SK-N-SH treated with all-trans-retinoic acid at 6 μM for 48 hours (cell line): ENCODE data around the gene SAC3D1.

ENCODE experiments used
- ATAC-seq: fragments of 200-7000 bp; cut with Tn5 transposase; 3 replicates; pipeline ENCODE4 v1.9.1; 2020; ENCODE audit warnings: mild to moderate bottlenecking, moderate library complexity
- ARNTL ChIP-seq: fragments of 450-650 bp; formaldehyde crosslinking; IDR thresholded peaks from 2 replicates; pipeline ENCODE4 v1.5.0; 2020; ENCODE audit warnings: low read depth, mild to moderate bottlenecking, moderate library complexity, borderline replicate concordance
- BACH2 ChIP-seq: fragments of 250-450 bp; sonication (Bioruptor Pico); IDR thresholded peaks from 2 replicates; pipeline ENCODE4 v1.9.0; 2021; ENCODE audit warnings: mild to moderate bottlenecking, borderline replicate concordance
- CREB5 ChIP-seq: fragments of 250-450 bp; sonication (Bioruptor Pico); IDR thresholded peaks from 2 replicates; pipeline ENCODE4 v1.5.1; 2020; ENCODE audit warnings: low read depth, mild to moderate bottlenecking, moderate library complexity
- CSDC2 ChIP-seq: fragments of 250-450 bp; sonication (Bioruptor Pico); IDR thresholded peaks from 2 replicates; pipeline ENCODE4 v1.5.0; 2020; ENCODE audit warnings: mild to moderate bottlenecking, moderate library complexity
- ESRRG ChIP-seq: fragments of 250-450 bp; sonication (Bioruptor Pico); IDR thresholded peaks from 2 replicates; pipeline ENCODE4 v1.6.1; 2021; ENCODE audit warnings: mild to moderate bottlenecking
- GLIS3 ChIP-seq: fragments of 250-450 bp; sonication (Bioruptor Pico); IDR thresholded peaks from 2 replicates; pipeline ENCODE4 v1.5.0; 2020; ENCODE audit warnings: mild to moderate bottlenecking, moderate library complexity
- ISL1 ChIP-seq: fragments of 250-450 bp; sonication (Bioruptor Pico); IDR thresholded peaks from 2 replicates; pipeline ENCODE4 v2.1.2; 2022; ENCODE audit warnings: mild to moderate bottlenecking, moderate library complexity
- OSR1 ChIP-seq: fragments of 250-450 bp; sonication (Bioruptor Pico); IDR thresholded peaks from 2 replicates; pipeline ENCODE4 v1.8.0; 2022; ENCODE audit warnings: moderate library complexity, mild to moderate bottlenecking, inconsistent platforms
- PATZ1 ChIP-seq: fragments of 250-450 bp; sonication (Bioruptor Pico); IDR thresholded peaks from 2 replicates; pipeline ENCODE4 v1.8.0; 2020; ENCODE audit warnings: mild to moderate bottlenecking, moderate library complexity, borderline replicate concordance
- POU6F1 ChIP-seq: fragments of 250-450 bp; sonication (Bioruptor Pico); IDR thresholded peaks from 2 replicates; pipeline ENCODE4 v1.8.0; 2021; ENCODE audit warnings: low read depth, mild to moderate bottlenecking, moderate library complexity, borderline replicate concordance
- PPARA ChIP-seq: fragments of 250-450 bp; sonication (Bioruptor Pico); IDR thresholded peaks from 2 replicates; pipeline ENCODE4 v1.5.0; 2020; ENCODE audit warnings: mild to moderate bottlenecking, borderline replicate concordance
- SNAI2 ChIP-seq: fragments of 250-450 bp; sonication (Bioruptor Pico); IDR thresholded peaks from 2 replicates; pipeline ENCODE4 v1.5.0; 2020; ENCODE audit warnings: mild to moderate bottlenecking, moderate library complexity
- TCF4 ChIP-seq: fragments of 250-450 bp; sonication (Bioruptor Pico); IDR thresholded peaks from 2 replicates; pipeline ENCODE4 v1.8.0; 2021; ENCODE audit warnings: mild to moderate bottlenecking, moderate library complexity, borderline replicate concordance
- TOX ChIP-seq: fragments of 250-450 bp; sonication (Bioruptor Pico); IDR thresholded peaks from 2 replicates; pipeline ENCODE4 v1.8.0; 2021; ENCODE audit warnings: mild to moderate bottlenecking, moderate library complexity, borderline replicate concordance
- TSHZ2 ChIP-seq: fragments of 250-450 bp; sonication (Bioruptor Pico); IDR thresholded peaks from 2 replicates; pipeline ENCODE4 v1.5.0; 2020; ENCODE audit warnings: mild to moderate bottlenecking, moderate library complexity
- ZC3H10 ChIP-seq: fragments of 250-450 bp; sonication (Bioruptor Pico); IDR thresholded peaks from 2 replicates; pipeline ENCODE4 v1.5.1; 2021; ENCODE audit warnings: mild to moderate bottlenecking, moderate library complexity
- ZFP3 ChIP-seq: fragments of 250-450 bp; sonication (Bioruptor Pico); IDR thresholded peaks from 2 replicates; pipeline ENCODE4 v1.5.0; 2020; ENCODE audit warnings: mild to moderate bottlenecking, moderate library complexity
- ZFP30 ChIP-seq: fragments of 450-650 bp; formaldehyde crosslinking; IDR thresholded peaks from 2 replicates; pipeline ENCODE4 v1.5.0; 2022; ENCODE audit warnings: mild to moderate bottlenecking, moderate library complexity
- ZNF565 ChIP-seq: fragments of 450-650 bp; formaldehyde crosslinking; conservative IDR thresholded peaks from 2 replicates; pipeline ENCODE4 v1.5.0; 2020; ENCODE audit warnings: low read depth, mild to moderate bottlenecking, moderate library complexity
- ZNF70 ChIP-seq: fragments of 450-650 bp; formaldehyde crosslinking; IDR thresholded peaks from 2 replicates; pipeline ENCODE4 v1.5.0; 2020; ENCODE audit warnings: mild to moderate bottlenecking, moderate library complexity
- ZNF8 ChIP-seq: fragments of 450-650 bp; formaldehyde crosslinking; IDR thresholded peaks from 2 replicates; pipeline ENCODE4 v1.5.0; 2020; ENCODE audit warnings: mild to moderate bottlenecking, moderate library complexity

The SAC3D1 gene

GRCh38 chr11:65019824-65020223 lies 21.2 kb upstream of the SAC3D1 start:
- TF ChIP-seq OSR1 (CRISPR knock-in tag) (no peak), BACH2 (CRISPR knock-in tag) (no peak), ZNF70 (CRISPR knock-in tag) (no peak), ZNF565 (CRISPR knock-in tag) (no peak), ZC3H10 (CRISPR knock-in tag) (no peak), TOX (CRISPR knock-in tag) (no peak), ARNTL (CRISPR knock-in tag) (no peak), PPARA (CRISPR knock-in tag) (no peak), ZNF8 (CRISPR knock-in tag) (no peak), TCF4 (no peak), TSHZ2 (CRISPR knock-in tag) (no peak), GLIS3 (CRISPR knock-in tag) (no peak), POU6F1 (CRISPR knock-in tag) (no peak), PATZ1 (CRISPR knock-in tag) (no peak), ESRRG (no peak), CSDC2 (no peak), CREB5 (CRISPR knock-in tag) (no peak), ZFP3 (CRISPR knock-in tag) (no peak)
- no peak for ATAC-seq

GRCh38 chr11:65021003-65021402 lies 20.0 kb upstream of the SAC3D1 start:
- TF ChIP-seq ZFP3 (CRISPR knock-in tag) (no peak), GLIS3 (CRISPR knock-in tag) (no peak), OSR1 (CRISPR knock-in tag) (no peak), ISL1 (CRISPR knock-in tag) (no peak), ZNF8 (CRISPR knock-in tag) (no peak), SNAI2 (no peak), PPARA (CRISPR knock-in tag) (no peak), CSDC2 (no peak), ZNF565 (CRISPR knock-in tag) (no peak), ZFP30 (no peak), POU6F1 (CRISPR knock-in tag) (no peak), PATZ1 (CRISPR knock-in tag) (no peak), CREB5 (CRISPR knock-in tag) (no peak)
- no peak for ATAC-seq
